Progenitor cell of endocrine pancreas (in vitro differentiated cells): Measurements from ENCODE around the gene LAMC3. TPM values are rescaled to one million over a fixed set of nuclear protein-coding genes. Genes with fewer than 3 reads are reported as not detected.
A peak's percentile ranks its signal among the peaks of the same experiment; 100 is the strongest.
"Not testable (repeated sequence)": the region's sequence is repeated elsewhere in the genome, so short reads cannot be mapped to it uniquely, and the experiment has no call there.

Source experiments
- DNase-seq: peaks from one replicate; pipeline ENCODE4 v3.0.0; 2021; ENCODE audit warnings: low spot score; ENCODE audit not compliant: unreplicated experiment
- H3K27ac Mint-ChIP-seq: 2 replicates; pipeline ENCODE4 v1.8.0; 2021; ENCODE audit warnings: mild to moderate bottlenecking, moderate library complexity, mixed read lengths
- H3K27me3 Mint-ChIP-seq: 2 replicates; pipeline ENCODE4 v1.8.0; 2021; ENCODE audit warnings: mixed read lengths
- H3K36me3 Mint-ChIP-seq: 2 replicates; pipeline ENCODE4 v1.8.0; 2022; ENCODE audit warnings: mixed read lengths; ENCODE audit not compliant: insufficient read depth
- H3K4me1 Mint-ChIP-seq: 2 replicates; pipeline ENCODE4 v1.8.0; 2021; ENCODE audit warnings: low read depth, mixed read lengths
- H3K4me3 Mint-ChIP-seq: 2 replicates; pipeline ENCODE4 v1.8.0; 2021; ENCODE audit warnings: low read depth, mild to moderate bottlenecking, moderate library complexity, mixed read lengths
- H3K9me3 Mint-ChIP-seq: 2 replicates; pipeline ENCODE4 v1.8.0; 2021; ENCODE audit warnings: low read depth, mixed read lengths
- total RNA-seq: library from RNA; stranded (reverse); gene quantifications from 2 replicates; pipeline ENCODE4 v1.2.1, GENCODE V29; 2021
- TF ChIP-seq, protein P1 (sequence below): fragments of 200-600 bp; sonication (generic); IDR thresholded peaks from one replicate; pipeline ENCODE4 v1.5.0; 2021; ENCODE audit warnings: antibody characterized with exemption, mild to moderate bottlenecking; ENCODE audit not compliant: unreplicated experiment

The LAMC3 gene
- total RNA-seq, 1 donor from 2014 or later: 0.12 TPM

DNA sequence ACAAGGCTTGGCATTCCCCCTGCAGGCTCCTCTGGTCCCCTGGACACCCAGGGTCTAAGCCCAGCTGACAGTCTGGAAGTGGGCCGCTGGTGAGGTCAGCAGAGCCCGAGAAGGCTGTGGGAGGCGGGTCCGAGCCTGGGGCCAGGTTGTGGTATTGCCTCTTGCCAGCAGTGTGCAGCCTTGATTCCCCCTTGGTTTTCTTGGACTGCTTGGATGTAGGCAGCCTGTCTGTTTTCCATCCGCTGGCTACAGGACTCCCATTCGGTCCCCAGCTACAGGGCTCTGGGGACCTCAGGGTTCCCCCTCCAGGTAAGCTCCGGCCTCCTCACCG lies 88.9 kb downstream of the LAMC3 start:
- H3K27ac Mint-ChIP-seq: no peak overlapping the region
- H3K27me3 Mint-ChIP-seq: peaks cover 18% of the 10 kb centered on the region
- peaks cover 8% of the 10 kb centered on the region for H3K4me1 Mint-ChIP-seq
- TF ChIP-seq, protein P1, sequence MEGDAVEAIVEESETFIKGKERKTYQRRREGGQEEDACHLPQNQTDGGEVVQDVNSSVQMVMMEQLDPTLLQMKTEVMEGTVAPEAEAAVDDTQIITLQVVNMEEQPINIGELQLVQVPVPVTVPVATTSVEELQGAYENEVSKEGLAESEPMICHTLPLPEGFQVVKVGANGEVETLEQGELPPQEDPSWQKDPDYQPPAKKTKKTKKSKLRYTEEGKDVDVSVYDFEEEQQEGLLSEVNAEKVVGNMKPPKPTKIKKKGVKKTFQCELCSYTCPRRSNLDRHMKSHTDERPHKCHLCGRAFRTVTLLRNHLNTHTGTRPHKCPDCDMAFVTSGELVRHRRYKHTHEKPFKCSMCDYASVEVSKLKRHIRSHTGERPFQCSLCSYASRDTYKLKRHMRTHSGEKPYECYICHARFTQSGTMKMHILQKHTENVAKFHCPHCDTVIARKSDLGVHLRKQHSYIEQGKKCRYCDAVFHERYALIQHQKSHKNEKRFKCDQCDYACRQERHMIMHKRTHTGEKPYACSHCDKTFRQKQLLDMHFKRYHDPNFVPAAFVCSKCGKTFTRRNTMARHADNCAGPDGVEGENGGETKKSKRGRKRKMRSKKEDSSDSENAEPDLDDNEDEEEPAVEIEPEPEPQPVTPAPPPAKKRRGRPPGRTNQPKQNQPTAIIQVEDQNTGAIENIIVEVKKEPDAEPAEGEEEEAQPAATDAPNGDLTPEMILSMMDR: no peak
- H3K36me3 Mint-ChIP-seq: no peaks in the 10 kb centered on the region
- DNase-seq: no peak
- H3K9me3 Mint-ChIP-seq: no peaks in the 10 kb centered on the region
- peak overlapping the region; percentile 19 for H3K4me3 Mint-ChIP-seq

DNA sequence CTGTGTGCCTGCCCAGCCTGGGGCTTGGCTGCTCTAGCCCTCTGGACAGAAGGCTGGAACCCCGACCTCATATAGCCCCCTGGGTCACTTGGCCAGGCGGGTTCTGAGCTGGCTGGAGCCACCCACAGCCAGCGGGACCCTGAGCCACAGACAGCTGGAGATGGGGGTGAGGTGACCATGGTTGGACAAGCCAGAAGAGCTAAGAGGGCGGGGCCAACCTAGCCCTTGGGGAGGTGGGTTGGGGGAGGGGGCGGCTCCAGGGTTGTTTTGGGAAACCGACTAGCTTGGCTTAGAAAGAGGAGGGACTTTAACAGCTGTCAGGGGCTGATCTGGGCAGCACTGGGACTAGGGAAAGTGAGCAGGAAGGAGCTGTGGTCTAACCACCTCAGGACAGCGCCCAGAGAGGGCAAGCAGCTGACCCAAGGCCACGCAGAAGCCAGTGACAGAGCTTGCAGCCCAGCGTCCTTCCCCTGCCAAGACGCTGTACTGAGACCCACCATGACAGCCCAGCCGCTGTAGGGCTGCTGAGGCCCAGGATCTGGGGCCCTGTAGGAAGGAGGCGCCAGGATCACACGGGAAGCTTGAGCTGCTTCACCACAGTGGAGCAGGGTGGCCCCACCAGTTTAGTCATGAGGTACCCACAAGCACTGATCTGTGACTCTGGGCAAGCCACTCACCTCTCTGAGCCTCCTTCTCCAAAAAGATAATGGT lies 89.6 kb downstream of the LAMC3 start:
- H3K27ac Mint-ChIP-seq: no peak overlapping the region
- DNase-seq: no peak
- TF ChIP-seq, protein P1: no peak
- H3K4me1 Mint-ChIP-seq: peaks cover 8% of the 10 kb centered on the region
- H3K27me3 Mint-ChIP-seq: peaks cover 18% of the 10 kb centered on the region
- no peaks in the 10 kb centered on the region for H3K9me3 Mint-ChIP-seq
- H3K36me3 Mint-ChIP-seq: no peaks in the 10 kb centered on the region
- peak overlapping the region; percentile 19 for H3K4me3 Mint-ChIP-seq

DNA sequence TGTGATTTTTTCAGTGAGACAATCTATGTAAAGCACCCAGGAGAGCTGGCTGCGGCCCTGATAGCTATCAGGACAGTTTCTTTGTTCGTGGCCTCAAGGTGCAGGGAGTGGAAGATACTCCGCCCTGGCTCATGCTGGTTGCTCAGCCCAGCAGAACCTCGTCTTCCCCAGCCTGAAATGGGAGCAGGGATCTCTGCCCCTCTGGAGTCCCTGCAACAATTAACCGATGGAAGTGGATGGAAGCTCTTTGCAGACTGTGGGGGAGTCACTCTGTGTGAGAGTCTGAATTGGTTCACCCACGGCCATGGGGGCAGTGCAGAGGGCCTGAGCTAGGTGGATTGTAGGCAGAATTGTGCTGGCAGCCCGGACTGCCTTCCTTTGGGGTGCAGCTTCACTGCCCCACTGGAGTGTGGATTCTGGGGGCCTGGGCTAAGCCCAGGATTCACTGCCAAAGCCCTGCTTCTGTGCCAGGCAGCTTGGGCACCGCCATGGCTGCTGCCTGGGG lies 90.2 kb downstream of the LAMC3 start:
- no peak overlapping the region for H3K27ac Mint-ChIP-seq
- peaks cover 15% of the 10 kb centered on the region for H3K27me3 Mint-ChIP-seq
- TF ChIP-seq, protein P1: no peak
- peak overlapping the region; percentile 11 for H3K4me3 Mint-ChIP-seq
- DNase-seq: no peak
- no peaks in the 10 kb centered on the region for H3K9me3 Mint-ChIP-seq
- H3K36me3 Mint-ChIP-seq: no peaks in the 10 kb centered on the region
- peaks cover 8% of the 10 kb centered on the region for H3K4me1 Mint-ChIP-seq

DNA sequence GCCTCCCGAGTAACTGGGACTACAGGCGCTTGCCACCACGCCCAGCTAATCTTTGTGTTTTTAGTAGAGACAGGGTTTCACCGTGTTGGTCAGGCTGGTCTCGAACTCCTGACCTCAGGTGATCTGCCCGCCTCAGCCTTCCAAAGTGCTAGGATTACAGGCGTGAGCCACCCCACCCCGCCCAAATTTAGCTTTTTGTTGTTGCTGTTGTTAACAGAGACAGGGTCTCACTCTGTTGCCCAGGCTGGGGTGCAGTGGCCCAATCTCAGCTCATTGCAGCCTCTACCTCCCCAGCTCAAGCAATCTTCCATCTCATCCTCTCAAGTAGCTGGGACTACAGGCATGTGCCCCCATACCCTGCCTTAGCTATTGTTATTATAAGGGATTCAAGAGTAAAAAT lies 90.9 kb downstream of the LAMC3 start:
- not testable (repeated sequence) for H3K27me3 Mint-ChIP-seq, DNase-seq, H3K27ac Mint-ChIP-seq, H3K4me3 Mint-ChIP-seq, H3K9me3 Mint-ChIP-seq, H3K36me3 Mint-ChIP-seq, H3K4me1 Mint-ChIP-seq

DNA sequence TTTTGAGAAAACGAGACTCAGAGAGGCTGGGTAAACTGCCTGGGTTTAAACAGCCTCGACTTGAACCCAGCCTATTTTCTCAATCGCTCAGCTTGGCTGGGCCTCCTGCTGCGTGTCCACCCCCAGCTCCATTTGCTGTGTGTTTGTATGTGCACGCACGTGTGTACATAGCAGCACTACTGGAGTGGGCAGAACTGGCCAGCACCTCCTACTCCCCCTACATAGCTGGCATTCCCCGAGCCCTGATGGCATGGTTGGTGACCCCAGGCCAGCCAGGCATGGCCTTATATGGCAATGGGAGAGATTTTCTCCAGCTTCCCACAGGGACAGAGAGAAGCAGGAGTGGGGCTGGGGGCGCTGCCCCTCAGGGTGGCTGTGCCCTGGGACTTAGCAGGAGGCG lies 91.5 kb downstream of the LAMC3 start:
- Mint-ChIP-seq H3K27ac (no peak overlapping the region), H3K4me1 (peaks cover 8% of the 10 kb centered on the region), H3K4me3 (no peak overlapping the region), H3K9me3 (no peaks in the 10 kb centered on the region), H3K36me3 (no peaks in the 10 kb centered on the region), H3K27me3 (peaks cover 5% of the 10 kb centered on the region)
- no peak for DNase-seq
- TF ChIP-seq, protein P1: no peak
